HG03159 (cell line): ENCODE data around the gene ARHGAP26.
A peak's percentile ranks its signal among the peaks of the same experiment; 100 is the strongest.
"Not testable (repeated sequence)": the region's sequence is repeated elsewhere in the genome, so short reads cannot be mapped to it uniquely, and the experiment has no call there.

Source experiments
- ATAC-seq: cut with Tn5 transposase; IDR thresholded peaks from one replicate; pipeline ENCODE4 v1.9.1; 2021; ENCODE audit warnings: mild to moderate bottlenecking, moderate library complexity; ENCODE audit not compliant: unreplicated experiment

Gene ARHGAP26

GRCh38 chr5:142978252-142978651 lies 208.1 kb downstream of the ARHGAP26 start:
- ATAC-seq: no peak

GRCh38 chr5:142978726-142979125 lies 208.5 kb downstream of the ARHGAP26 start:
- ATAC-seq: no peak

- no peak for ATAC-seq
Measured at GRCh38 chr5:142979636-142980035, 209.5 kb downstream of the ARHGAP26 start.

GRCh38 chr5:142981475-142981874 lies 211.3 kb downstream of the ARHGAP26 start:
- no peak for ATAC-seq

GRCh38 chr5:142981886-142982820 lies 212.0 kb downstream of the ARHGAP26 start:
- no peak for ATAC-seq

- ATAC-seq: no peak
Measured at GRCh38 chr5:142982821-142983200, 212.6 kb downstream of the ARHGAP26 start.

- no peak for ATAC-seq
Measured at GRCh38 chr5:142984011-142984410, 213.8 kb downstream of the ARHGAP26 start.

- ATAC-seq: no peak
Measured at GRCh38 chr5:142984525-142984924, 214.3 kb downstream of the ARHGAP26 start.

GRCh38 chr5:142989270-142989669 lies 219.1 kb downstream of the ARHGAP26 start:
- ATAC-seq: not testable (repeated sequence)

GRCh38 chr5:142990073-142990472 lies 219.9 kb downstream of the ARHGAP26 start:
- ATAC-seq: not testable (repeated sequence)

- ATAC-seq: no peak
Measured at GRCh38 chr5:142994218-142994617, 224.0 kb downstream of the ARHGAP26 start.

GRCh38 chr5:142995621-142996020 lies 225.4 kb downstream of the ARHGAP26 start:
- ATAC-seq: not testable (repeated sequence)

GRCh38 chr5:142997591-142997990 lies 227.4 kb downstream of the ARHGAP26 start:
- no peak for ATAC-seq

- peak; percentile 42 for ATAC-seq
Measured at GRCh38 chr5:142998316-142999020, 228.3 kb downstream of the ARHGAP26 start.

GRCh38 chr5:143000551-143000950 lies 230.4 kb downstream of the ARHGAP26 start:
- not testable (repeated sequence) for ATAC-seq

GRCh38 chr5:143001764-143002351 lies 231.7 kb downstream of the ARHGAP26 start:
- ATAC-seq: peak; percentile 5

- ATAC-seq: peak; percentile 69
Measured at GRCh38 chr5:143002459-143003327, 232.5 kb downstream of the ARHGAP26 start.

GRCh38 chr5:143003328-143003636 lies 233.1 kb downstream of the ARHGAP26 start:
- no peak for ATAC-seq

- peak; percentile 36 for ATAC-seq
Measured at GRCh38 chr5:143004361-143005145, 234.4 kb downstream of the ARHGAP26 start.

GRCh38 chr5:143006501-143006900 lies 236.3 kb downstream of the ARHGAP26 start:
- no peak for ATAC-seq
